Measurements from ENCODE around the gene ASTN2.
"Not testable (repeated sequence)": the region's sequence is repeated elsewhere in the genome, so short reads cannot be mapped to it uniquely, and the experiment has no call there.

ASTN2 gene

GRCh38 chr9:116465576-116466270, 949.1 kb downstream of the ASTN2 start:
- no peak for DNase-seq

GRCh38 chr9:116464987-116465571, 949.8 kb downstream of the ASTN2 start:
- DNase-seq: no peak

- DNase-seq: no peak
Measured at GRCh38 chr9:116464423-116464822, 950.4 kb downstream of the ASTN2 start.

- no peak for DNase-seq
Measured at GRCh38 chr9:116461632-116462031, 953.2 kb downstream of the ASTN2 start.

- DNase-seq: no peak
Measured at GRCh38 chr9:116460026-116460425, 954.8 kb downstream of the ASTN2 start.

- DNase-seq: no peak
Measured at GRCh38 chr9:116459576-116459975, 955.3 kb downstream of the ASTN2 start.

- no peak for DNase-seq
Measured at GRCh38 chr9:116456490-116457088, 958.3 kb downstream of the ASTN2 start.

- DNase-seq: not testable (repeated sequence)
Measured at GRCh38 chr9:116454539-116454938, 960.3 kb downstream of the ASTN2 start.

GRCh38 chr9:116453785-116454184, 961.1 kb downstream of the ASTN2 start:
- DNase-seq: no peak

GRCh38 chr9:116452634-116453033, 962.2 kb downstream of the ASTN2 start:
- DNase-seq: no peak

- DNase-seq: no peak
Measured at GRCh38 chr9:116452227-116452626, 962.6 kb downstream of the ASTN2 start.

- no peak for DNase-seq
Measured at GRCh38 chr9:116451500-116452115, 963.2 kb downstream of the ASTN2 start.

- no peak for DNase-seq
Measured at GRCh38 chr9:116450378-116451139, 964.3 kb downstream of the ASTN2 start.

- DNase-seq: no peak
Measured at GRCh38 chr9:116449949-116450348, 964.9 kb downstream of the ASTN2 start.

GRCh38 chr9:116448431-116448830, 966.4 kb downstream of the ASTN2 start:
- DNase-seq: no peak

GRCh38 chr9:116447934-116448333, 966.9 kb downstream of the ASTN2 start:
- DNase-seq: no peak

GRCh38 chr9:116442528-116442927, 972.3 kb downstream of the ASTN2 start:
- no peak for DNase-seq

GRCh38 chr9:116437411-116438370, 977.2 kb downstream of the ASTN2 start:
- no peak for DNase-seq

- no peak for DNase-seq
Measured at GRCh38 chr9:116436121-116436520, 978.7 kb downstream of the ASTN2 start.

- no peak for DNase-seq
Measured at GRCh38 chr9:116435706-116436105, 979.2 kb downstream of the ASTN2 start.

- no peak for DNase-seq
Measured at GRCh38 chr9:116434314-116434713, 980.5 kb downstream of the ASTN2 start.

GRCh38 chr9:116432051-116432450, 982.8 kb downstream of the ASTN2 start:
- no peak for DNase-seq

Measured in activated CD4-positive, CD25-positive, alpha-beta regulatory T cell (primary cell).